OCI-LY1 (cell line): ENCODE measurements around the gene PRR13.

ENCODE experiments used
- H2AFZ ChIP-seq: fragments of 200-600 bp; sonication (generic), shearing (Covaris generic); 2 replicates; pipeline ENCODE4 v1.6.0; 2014; ENCODE audit warnings: antibody characterized with exemption, mild to moderate bottlenecking, low read length
- H3F3A ChIP-seq: fragments of 200-600 bp; sonication (generic), shearing (Covaris generic); 2 replicates; pipeline ENCODE4 v1.6.0; 2014; ENCODE audit warnings: mild to moderate bottlenecking, antibody characterized with exemption, low read length, moderate library complexity; ENCODE audit not compliant: insufficient read depth
- H3K27ac ChIP-seq: fragments of 200-600 bp; sonication (generic); 2 replicates; pipeline ENCODE4 v1.5.1; 2014; ENCODE audit warnings: low read length, mixed run types, mild to moderate bottlenecking, low read depth; ENCODE audit not compliant: poor library complexity, severe bottlenecking
- H3K27me3 ChIP-seq: fragments of 200-600 bp; sonication (generic); 2 replicates; pipeline ENCODE4 v1.6.0; 2014; ENCODE audit warnings: antibody characterized with exemption, mild to moderate bottlenecking, low read length, moderate library complexity; ENCODE audit not compliant: insufficient read depth
- H3K36me3 ChIP-seq: fragments of 200-600 bp; sonication (generic); 2 replicates; pipeline ENCODE4 v1.6.1; 2014; ENCODE audit warnings: mild to moderate bottlenecking, antibody characterized with exemption, low read length, moderate library complexity, mixed read lengths; ENCODE audit not compliant: insufficient read depth
- H3K4me1 ChIP-seq: fragments of 200-600 bp; sonication (generic); 2 replicates; pipeline ENCODE4 v1.5.1; 2014; ENCODE audit warnings: mild to moderate bottlenecking, low read length, moderate library complexity; ENCODE audit not compliant: insufficient read depth, severe bottlenecking
- H3K4me2 ChIP-seq: fragments of 200-600 bp; sonication (generic), shearing (Covaris generic); 2 replicates; pipeline ENCODE4 v1.6.1; 2014; ENCODE audit warnings: low read length
- H3K4me3 ChIP-seq: fragments of 200-600 bp; sonication (generic); 2 replicates; pipeline ENCODE4 v1.5.1; 2014; ENCODE audit warnings: low read length, low read depth, mild to moderate bottlenecking, mixed read lengths; ENCODE audit not compliant: poor library complexity, severe bottlenecking
- H3K79me2 ChIP-seq: fragments of 200-600 bp; shearing (Covaris generic); 2 replicates; pipeline ENCODE4 v1.6.1; 2016; ENCODE audit warnings: mixed run types, low read length, mixed read lengths; ENCODE audit not compliant: insufficient read depth
- H3K9ac ChIP-seq: fragments of 200-600 bp; sonication (generic), shearing (Covaris generic); 2 replicates; pipeline ENCODE4 v1.6.1; 2014; ENCODE audit warnings: mild to moderate bottlenecking, low read length, mixed read lengths
- H3K9me2 ChIP-seq: fragments of 200-600 bp; sonication (generic), shearing (Covaris generic); 2 replicates; pipeline ENCODE4 v1.6.1; 2014; ENCODE audit warnings: low read depth, mild to moderate bottlenecking, low read length, mixed read lengths
- H3K9me3 ChIP-seq: fragments of 200-600 bp; shearing (Covaris generic); 2 replicates; pipeline ENCODE4 v1.6.1; 2014; ENCODE audit warnings: low read length, mixed read lengths
- H4K20me1 ChIP-seq: fragments of 200-600 bp; sonication (generic), shearing (Covaris generic); 2 replicates; pipeline ENCODE4 v1.6.0; 2016; ENCODE audit warnings: mild to moderate bottlenecking, low read length; ENCODE audit not compliant: insufficient read depth
- CTCF ChIP-seq: fragments of 200-600 bp; sonication (generic), shearing (Covaris generic); IDR thresholded peaks from 2 replicates; pipeline ENCODE4 v1.5.1; 2017; ENCODE audit warnings: mild to moderate bottlenecking, antibody characterized with exemption, low read length, moderate library complexity, mixed read lengths
- EZH2 ChIP-seq: fragments of 200-600 bp; sonication (generic), shearing (Covaris generic); IDR thresholded peaks from 2 replicates; pipeline ENCODE4 v1.8.0; 2017; ENCODE audit warnings: borderline replicate concordance, mixed run types, mild to moderate bottlenecking, antibody characterized with exemption, low read length, moderate library complexity, mixed read lengths

The PRR13 gene

DNA sequence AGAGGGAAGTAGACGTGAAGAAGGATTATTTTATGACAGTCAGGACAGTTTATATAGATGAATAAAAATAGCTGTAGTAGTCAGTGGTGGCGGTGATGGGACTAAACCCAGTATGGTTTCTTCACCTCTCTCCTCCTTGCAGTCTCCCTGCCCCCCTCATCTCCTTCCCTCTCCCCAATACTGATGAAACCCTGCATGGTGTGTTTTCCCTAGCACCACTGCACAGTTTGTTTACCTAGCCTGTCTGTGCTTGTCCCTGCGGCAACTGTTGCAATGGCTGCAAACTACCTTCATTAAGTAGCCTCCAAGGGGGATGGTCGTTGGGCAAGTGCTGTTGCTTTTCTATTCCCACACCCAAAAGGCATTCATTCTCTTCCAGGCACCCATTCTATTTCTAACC lies 25.1 kb downstream of the PRR13 start:
- Histone ChIP-seq H3F3A (no peaks in the 10 kb centered on the region), H3K36me3 (peaks cover 98% of the 10 kb centered on the region), H3K9ac (no peak overlapping the region), H3K27me3 (no peaks in the 10 kb centered on the region), H3K9me2 (no peaks in the 10 kb centered on the region), H3K9me3 (no peaks in the 10 kb centered on the region), H3K4me1 (no peaks in the 10 kb centered on the region), H3K4me3 (no peak overlapping the region), H4K20me1 (no peaks in the 10 kb centered on the region), H3K79me2 (no peaks in the 10 kb centered on the region), H2AFZ (no peak overlapping the region), H3K4me2 (no peak overlapping the region), H3K27ac (no peak overlapping the region)
- TF ChIP-seq EZH2 (no peak), CTCF (no peak)

DNA sequence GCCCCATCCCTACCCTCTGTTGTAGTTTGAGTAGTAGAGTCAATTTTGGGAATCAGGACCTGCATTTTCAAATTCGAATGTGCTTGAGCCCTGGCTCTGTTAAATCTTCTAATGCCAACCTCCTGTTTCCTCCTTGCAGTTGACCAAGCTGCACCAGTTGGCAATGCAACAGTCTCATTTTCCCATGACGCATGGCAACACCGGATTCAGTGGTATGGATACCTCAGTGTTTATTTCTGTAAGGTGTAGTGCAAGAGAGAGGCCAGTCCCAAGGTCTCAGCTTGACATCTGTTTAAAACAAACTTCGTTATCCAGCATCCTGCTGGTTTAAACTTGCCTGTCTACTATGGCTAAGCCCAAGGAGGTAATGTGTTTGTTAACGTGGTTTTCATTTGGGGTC lies 25.5 kb downstream of the PRR13 start:
- Histone ChIP-seq H3K9me3 (no peaks in the 10 kb centered on the region), H3K4me1 (no peaks in the 10 kb centered on the region), H3K9ac (no peak overlapping the region), H3F3A (0 out of 2 replicates have a peak, but pooled peaks cover 1% of the 10 kb centered on the region), H2AFZ (no peak overlapping the region), H4K20me1 (no peaks in the 10 kb centered on the region), H3K4me2 (no peak overlapping the region), H3K4me3 (no peak overlapping the region), H3K79me2 (no peaks in the 10 kb centered on the region), H3K27me3 (no peaks in the 10 kb centered on the region), H3K9me2 (no peaks in the 10 kb centered on the region), H3K27ac (no peak overlapping the region), H3K36me3 (peaks cover 98% of the 10 kb centered on the region)
- no peak for TF ChIP-seq CTCF
- TF ChIP-seq EZH2: no peak

DNA sequence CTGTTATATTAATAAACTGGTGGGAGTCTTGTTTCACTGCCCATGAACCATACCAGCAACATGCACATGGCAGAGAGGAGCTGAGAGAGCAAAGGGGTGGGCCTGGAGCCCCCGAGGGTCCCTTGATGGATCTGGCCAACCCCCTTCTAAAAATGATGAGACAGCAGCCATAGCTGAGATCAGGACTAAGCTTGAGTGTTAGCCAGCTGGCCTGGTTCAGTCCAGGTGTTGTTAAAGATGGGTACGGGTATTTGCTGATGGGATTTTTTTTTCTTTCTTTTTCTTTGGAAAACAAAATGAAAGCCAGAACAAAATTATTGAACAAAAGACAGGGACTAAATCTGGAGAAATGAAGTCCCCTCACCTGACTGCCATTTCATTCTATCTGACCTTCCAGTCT lies 26.3 kb downstream of the PRR13 start:
- Histone ChIP-seq H3K4me1 (no peaks in the 10 kb centered on the region), H3K27me3 (no peaks in the 10 kb centered on the region), H3K4me2 (no peak overlapping the region), H3K79me2 (0 out of 2 replicates have a peak, but pooled peaks cover 2% of the 10 kb centered on the region), H3K9ac (no peak overlapping the region), H3K9me2 (no peaks in the 10 kb centered on the region), H4K20me1 (no peaks in the 10 kb centered on the region), H3K36me3 (peaks cover 98% of the 10 kb centered on the region), H3K4me3 (no peak overlapping the region), H3F3A (0 out of 2 replicates have a peak, but pooled peaks cover 4% of the 10 kb centered on the region), H3K27ac (no peak overlapping the region), H2AFZ (no peak overlapping the region), H3K9me3 (no peaks in the 10 kb centered on the region)
- TF ChIP-seq CTCF: no peak
- no peak for TF ChIP-seq EZH2
